ENCODE data around the gene NKX6-2. TPM values are rescaled to one million over a fixed set of nuclear protein-coding genes. Genes with fewer than 3 reads are reported as not detected.

The NKX6-2 gene
- polyA plus RNA-seq: not detected in 3 replicates
- polyA plus RNA-seq (2011; ENCODE audit: low read depth): not detected
- polyA plus RNA-seq (2011; cell fraction: cytosol; rRNA removed): not detected in 2 replicates
- polyA plus RNA-seq (2011; cell fraction: nucleus; rRNA removed): not detected in 2 replicates
- polyA plus RNA-seq (2012; ENCODE audit: low replicate concordance): 1.2 TPM in 1 of 2 replicates, not detected in the other
- not detected in 3 replicates for polyA minus RNA-seq
- not detected for polyA minus RNA-seq (2011; cell fraction: cytosol; rRNA and poly(A)+ RNA removed)
- not detected in 2 replicates for polyA minus RNA-seq (2011; cell fraction: nucleus; rRNA and poly(A)+ RNA removed)

DNA sequence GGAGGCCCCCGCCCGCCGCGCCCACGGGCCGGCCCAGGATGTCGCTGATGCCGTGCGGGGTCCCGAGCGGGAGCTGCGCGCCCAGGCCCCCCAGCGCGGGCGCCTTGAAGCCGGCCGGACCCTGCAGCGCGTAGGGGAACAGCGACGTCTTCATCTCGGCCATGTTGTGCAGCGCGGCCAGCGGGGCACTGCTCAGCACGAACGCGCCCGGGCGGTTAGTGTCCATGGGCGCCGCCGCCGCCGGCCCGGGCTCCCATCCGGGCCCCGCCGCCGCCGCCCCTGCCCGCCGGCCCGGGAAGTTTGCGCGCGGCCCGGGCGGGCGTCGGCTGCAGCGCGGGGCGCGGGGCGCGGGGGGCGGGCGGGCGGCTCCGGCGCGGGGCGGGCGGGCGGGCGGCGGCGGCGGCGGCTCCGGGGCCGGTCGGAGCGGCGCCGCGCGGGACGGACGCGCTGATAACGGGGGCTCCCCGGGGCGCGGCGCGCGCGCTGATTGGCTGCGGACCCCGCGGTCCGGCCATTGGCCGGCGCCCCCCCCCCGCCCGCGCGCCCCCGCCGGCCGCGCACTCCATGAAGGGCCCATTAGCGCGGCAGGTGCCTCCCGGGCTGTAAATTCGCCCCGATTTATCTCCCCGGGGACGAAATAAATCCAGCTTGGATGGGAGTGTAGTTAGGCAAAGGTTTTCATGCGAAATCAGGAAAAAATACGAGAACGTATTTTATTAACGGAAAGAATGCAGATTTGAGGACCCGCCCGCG lies at the start of gene NKX6-2:
NKX6-2 (minus strand) TSS at position 425 of the 753 bp plus-strand sequence; CDS start at position 226, 199 bp downstream.
- H3K9me1 ChIP-seq (ENCODE audit: control insufficient read depth, extremely low read depth, insufficient read depth, low read length): no peaks in the 10 kb centered on the region
- H3K27ac ChIP-seq (ENCODE audit: control insufficient read depth, insufficient read depth, low read length): no peak within 1 kb of the TSS
- no peak within 1 kb of the TSS for H3K4me3 ChIP-seq (ENCODE audit: control insufficient read depth in 2 of 3, extremely low read depth in 1 of 3, insufficient read depth in 2 of 3, low read depth in 1 of 3, low read length in 3 of 3)
- no peak within 1 kb of the TSS for H3K9ac ChIP-seq (ENCODE audit: control insufficient read depth, extremely low read depth, insufficient read depth, low read length)
- dilution Hi-C loops (cut with MboI; ENCODE audit: extremely low pct_ligation_motif_present, low sequenced_read_pairs): no loop called here
- H3K27me3 ChIP-seq (ENCODE audit: control insufficient read depth, extremely low read depth, insufficient read depth, low read length): peaks cover 62% of the 10 kb centered on the region
- no peak within 1 kb of the TSS for H2AFZ ChIP-seq (ENCODE audit: control insufficient read depth, low read length)
- H3K36me3 ChIP-seq (ENCODE audit: control insufficient read depth in 2 of 2, extremely low read depth in 1 of 2, insufficient read depth in 2 of 2, low read length in 2 of 2): no peaks in the 10 kb centered on the region
- no peaks in the 10 kb centered on the region for H4K20me1 ChIP-seq (ENCODE audit: control insufficient read depth, extremely low read depth, insufficient read depth, low read length)
- no peak for FAIRE-seq
- TF ChIP-seq, protein P1, sequence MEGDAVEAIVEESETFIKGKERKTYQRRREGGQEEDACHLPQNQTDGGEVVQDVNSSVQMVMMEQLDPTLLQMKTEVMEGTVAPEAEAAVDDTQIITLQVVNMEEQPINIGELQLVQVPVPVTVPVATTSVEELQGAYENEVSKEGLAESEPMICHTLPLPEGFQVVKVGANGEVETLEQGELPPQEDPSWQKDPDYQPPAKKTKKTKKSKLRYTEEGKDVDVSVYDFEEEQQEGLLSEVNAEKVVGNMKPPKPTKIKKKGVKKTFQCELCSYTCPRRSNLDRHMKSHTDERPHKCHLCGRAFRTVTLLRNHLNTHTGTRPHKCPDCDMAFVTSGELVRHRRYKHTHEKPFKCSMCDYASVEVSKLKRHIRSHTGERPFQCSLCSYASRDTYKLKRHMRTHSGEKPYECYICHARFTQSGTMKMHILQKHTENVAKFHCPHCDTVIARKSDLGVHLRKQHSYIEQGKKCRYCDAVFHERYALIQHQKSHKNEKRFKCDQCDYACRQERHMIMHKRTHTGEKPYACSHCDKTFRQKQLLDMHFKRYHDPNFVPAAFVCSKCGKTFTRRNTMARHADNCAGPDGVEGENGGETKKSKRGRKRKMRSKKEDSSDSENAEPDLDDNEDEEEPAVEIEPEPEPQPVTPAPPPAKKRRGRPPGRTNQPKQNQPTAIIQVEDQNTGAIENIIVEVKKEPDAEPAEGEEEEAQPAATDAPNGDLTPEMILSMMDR (optimal IDR thresholded peaks at IDR 0.05 in 1 of 3, IDR thresholded peaks at IDR 0.05 in 1 of 3, conservative IDR thresholded peaks at IDR 0.05 in 1 of 3; ENCODE audit: extremely low read depth in 1 of 3, insufficient read depth in 2 of 3, low read length in 3 of 3): no peak
- no peak for TF ChIP-seq EZH2 (IDR thresholded peaks at IDR 0.05; ENCODE audit: low read length)
- H3K4me1 ChIP-seq (ENCODE audit: control insufficient read depth, extremely low read depth, insufficient read depth, low read length): no peaks in the 10 kb centered on the region
- no peaks in the 10 kb centered on the region for H3K79me2 ChIP-seq (ENCODE audit: control insufficient read depth, insufficient read depth, low read length)
- no peak for DNase-seq (ENCODE audit: low read depth, low spot score)
- no peaks in the 10 kb centered on the region for H3K9me3 ChIP-seq (ENCODE audit: control insufficient read depth, low read depth, low read length)
- H3K4me2 ChIP-seq (ENCODE audit: control insufficient read depth, extremely low read depth, insufficient read depth, low read depth, low read length): no peak within 1 kb of the TSS

GRCh38 chr10:132834891-132835847 lies 49.2 kb upstream of the NKX6-2 start:
- Histone ChIP-seq H3K4me1 (ENCODE audit: control insufficient read depth, extremely low read depth, insufficient read depth, low read length) (no peaks in the 10 kb centered on the region), H3K4me2 (ENCODE audit: control insufficient read depth, extremely low read depth, insufficient read depth, low read depth, low read length) (no peak overlapping the region), H3K9me1 (ENCODE audit: control insufficient read depth, extremely low read depth, insufficient read depth, low read length) (no peaks in the 10 kb centered on the region), H2AFZ (ENCODE audit: control insufficient read depth, low read length) (no peak overlapping the region), H3K27ac (ENCODE audit: control insufficient read depth, insufficient read depth, low read length) (no peak overlapping the region), H3K9me3 (ENCODE audit: control insufficient read depth, low read depth, low read length) (peaks cover 8% of the 10 kb centered on the region), H3K36me3 (ENCODE audit: control insufficient read depth in 2 of 2, extremely low read depth in 1 of 2, insufficient read depth in 2 of 2, low read length in 2 of 2) (no peaks in the 10 kb centered on the region), H3K9ac (ENCODE audit: control insufficient read depth, extremely low read depth, insufficient read depth, low read length) (no peak overlapping the region), H3K27me3 (ENCODE audit: control insufficient read depth, extremely low read depth, insufficient read depth, low read length) (peaks cover 22% of the 10 kb centered on the region), H3K4me3 (ENCODE audit: control insufficient read depth in 2 of 3, extremely low read depth in 1 of 3, insufficient read depth in 2 of 3, low read depth in 1 of 3, low read length in 3 of 3) (no peak overlapping the region), H3K79me2 (ENCODE audit: control insufficient read depth, insufficient read depth, low read length) (no peaks in the 10 kb centered on the region), H4K20me1 (ENCODE audit: control insufficient read depth, extremely low read depth, insufficient read depth, low read length) (no peaks in the 10 kb centered on the region)
- no peak for DNase-seq (ENCODE audit: low read depth, low spot score)
- FAIRE-seq: no peak
- TF ChIP-seq EZH2 (IDR thresholded peaks at IDR 0.05; ENCODE audit: low read length): no peak
- TF ChIP-seq, protein P1 (optimal IDR thresholded peaks at IDR 0.05 in 1 of 3, IDR thresholded peaks at IDR 0.05 in 1 of 3, conservative IDR thresholded peaks at IDR 0.05 in 1 of 3; ENCODE audit: extremely low read depth in 1 of 3, insufficient read depth in 2 of 3, low read length in 3 of 3): no peak
- dilution Hi-C loops (cut with MboI; ENCODE audit: extremely low pct_ligation_motif_present, low sequenced_read_pairs): no loop called here
